SJSA1 (cell line): ENCODE data around the gene RAB30. TPM values are rescaled to one million over a fixed set of nuclear protein-coding genes. Genes with fewer than 3 reads are reported as not detected.

Source experiments
- DNase-seq, 2 experiments: peaks; one replicate each; pipeline ENCODE4 v3.0.0-alpha.2; 2015 to 2020; ENCODE audit warnings: low spot score in 2 of 2, low read depth in 1 of 2
- H3K27ac ChIP-seq: fragments of 250-450 bp; sonication (Bioruptor Pico); 2 replicates; pipeline ENCODE4 v1.5.1; 2020; ENCODE audit warnings: mild to moderate bottlenecking, moderate library complexity
- H3K27me3 ChIP-seq: fragments of 250-450 bp; sonication (Bioruptor Pico); replicated peaks from 2 replicates; pipeline ENCODE4 v1.5.1; 2020; ENCODE audit warnings: mild to moderate bottlenecking, moderate library complexity
- H3K36me3 ChIP-seq: fragments of 250-450 bp; sonication (Bioruptor Pico); 2 replicates; pipeline ENCODE4 v1.5.1; 2020; ENCODE audit warnings: mild to moderate bottlenecking
- H3K4me1 ChIP-seq: fragments of 250-450 bp; sonication (Bioruptor Pico); replicated peaks from 2 replicates; pipeline ENCODE4 v1.6.1; 2021; ENCODE audit warnings: mild to moderate bottlenecking
- H3K4me3 ChIP-seq: fragments of 250-450 bp; sonication (Bioruptor Pico); 2 replicates; pipeline ENCODE4 v1.5.1; 2020; ENCODE audit warnings: mild to moderate bottlenecking
- H3K9me3 ChIP-seq: fragments of 250-450 bp; sonication (Bioruptor Pico); replicated peaks from 2 replicates; pipeline ENCODE4 v1.5.1; 2020; ENCODE audit warnings: mild to moderate bottlenecking
- total RNA-seq: library from RNA; depleted of rRNA; stranded (reverse); fragments of >200 nt; shearing (Covaris generic); gene quantifications from 2 replicates; pipeline ENCODE4 v1.2.3, GENCODE V29; 2014; rRNA removed

RAB30 gene
- total RNA-seq, 1 experiment from 2014 or later: 10.2 TPM

GRCh38 chr11:82936261-82936660, 135.4 kb downstream of the RAB30 start:
- Histone ChIP-seq H3K36me3 (no peaks in the 10 kb centered on the region), H3K27ac (no peak overlapping the region), H3K9me3 (no peaks in the 10 kb centered on the region), H3K4me1 (no peaks in the 10 kb centered on the region), H3K27me3 (no peaks in the 10 kb centered on the region), H3K4me3 (no peak overlapping the region)
- DNase-seq: no peak

DNA sequence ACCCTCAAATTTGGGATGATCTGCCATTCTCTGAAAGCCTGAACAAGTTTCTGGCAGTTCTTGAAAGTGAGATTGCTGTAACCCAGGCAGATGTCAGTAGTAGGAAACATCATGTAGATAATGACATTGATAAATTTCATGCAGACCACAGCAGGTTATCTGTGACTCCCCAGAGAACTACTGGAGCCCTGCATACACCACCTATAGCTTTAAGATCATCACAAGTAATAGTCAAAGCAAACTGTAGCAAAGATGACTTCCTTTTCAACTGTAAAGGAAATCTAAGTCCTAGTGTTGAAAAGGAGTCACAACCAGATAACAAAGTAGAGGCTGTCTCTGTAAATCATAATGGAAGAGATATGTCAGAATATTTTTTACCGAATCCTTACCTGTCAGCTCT, 139.1 kb downstream of the RAB30 start:
- H3K4me1 ChIP-seq: no peaks in the 10 kb centered on the region
- H3K9me3 ChIP-seq: no peaks in the 10 kb centered on the region

DNA sequence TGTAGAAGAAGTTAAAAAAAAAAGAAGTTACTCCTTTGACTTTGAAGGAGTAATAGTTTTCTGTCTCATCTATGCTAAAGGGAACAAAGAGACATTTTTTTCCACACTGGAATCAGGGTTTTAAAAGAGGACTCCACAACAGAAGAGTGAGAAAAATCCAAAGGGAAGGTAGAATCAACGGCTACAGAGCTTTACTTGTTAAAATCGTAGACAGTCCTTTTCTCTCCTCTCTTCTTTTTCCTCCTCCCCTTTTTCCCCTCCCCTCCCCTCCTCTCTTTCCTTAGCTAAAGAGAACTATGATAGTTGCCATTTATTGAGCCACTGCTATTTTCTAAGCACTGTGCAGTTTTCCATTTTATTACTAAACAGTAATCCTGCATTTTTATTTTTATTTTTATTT, 141.0 kb downstream of the RAB30 start:
- Histone ChIP-seq H3K27me3 (no peaks in the 10 kb centered on the region), H3K36me3 (no peaks in the 10 kb centered on the region), H3K4me3 (no peak overlapping the region), H3K9me3 (no peaks in the 10 kb centered on the region), H3K4me1 (no peaks in the 10 kb centered on the region), H3K27ac (no peak overlapping the region)
- DNase-seq: no peak

More for the DNA sequence above, 139.1 kb downstream of the RAB30 start:
- no peak for DNase-seq
- Histone ChIP-seq H3K27ac (no peak overlapping the region), H3K36me3 (no peaks in the 10 kb centered on the region), H3K4me3 (no peak overlapping the region), H3K27me3 (no peaks in the 10 kb centered on the region)

DNA sequence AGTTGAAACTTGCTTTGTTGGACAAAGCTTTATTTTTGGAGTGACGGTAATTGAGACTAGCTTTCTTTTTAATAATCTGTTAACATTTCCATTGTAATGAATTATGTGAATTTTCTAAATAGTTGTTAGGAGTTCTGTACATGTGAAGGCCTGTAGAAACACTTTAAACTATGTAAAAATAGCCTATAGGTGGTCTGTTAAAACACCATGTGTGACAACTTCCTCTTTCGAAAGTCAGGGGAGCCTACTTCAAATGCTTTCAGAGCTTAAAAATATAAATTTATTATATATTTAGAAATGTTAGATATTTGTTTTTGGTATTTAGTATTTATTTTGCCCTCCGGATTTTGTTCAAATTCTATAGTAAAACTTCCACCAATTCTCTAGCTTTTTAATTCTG, 141.5 kb downstream of the RAB30 start:
- Histone ChIP-seq H3K27ac (no peak overlapping the region), H3K4me1 (no peaks in the 10 kb centered on the region), H3K36me3 (no peaks in the 10 kb centered on the region), H3K4me3 (no peak overlapping the region), H3K27me3 (no peaks in the 10 kb centered on the region), H3K9me3 (no peaks in the 10 kb centered on the region)
- no peak for DNase-seq

DNA sequence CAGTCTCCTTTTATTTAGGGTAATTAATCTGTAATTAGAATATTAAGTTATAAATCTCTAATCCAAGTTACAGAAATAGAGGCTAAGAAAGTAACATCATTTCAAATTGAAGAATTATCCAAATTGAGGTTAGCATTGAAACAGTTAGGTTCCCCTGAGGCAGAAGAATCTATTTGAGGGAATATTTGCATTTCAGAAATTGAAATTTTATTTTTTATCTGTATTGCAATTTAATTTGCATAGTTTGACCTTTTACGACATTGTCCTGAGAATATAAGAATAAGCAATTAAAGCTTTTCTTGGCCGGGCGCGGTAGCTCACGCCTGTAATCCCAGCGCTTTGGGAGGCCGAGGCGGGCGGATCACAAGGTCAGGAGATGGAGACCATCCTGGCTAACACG, 142.6 kb downstream of the RAB30 start:
- Histone ChIP-seq H3K4me1 (no peaks in the 10 kb centered on the region), H3K27me3 (no peaks in the 10 kb centered on the region), H3K27ac (no peak overlapping the region), H3K9me3 (no peaks in the 10 kb centered on the region), H3K36me3 (no peaks in the 10 kb centered on the region), H3K4me3 (no peak overlapping the region)
- DNase-seq: no peak

GRCh38 chr11:82927264-82927880, 144.3 kb downstream of the RAB30 start:
- Histone ChIP-seq H3K4me3 (no peak overlapping the region), H3K36me3 (no peaks in the 10 kb centered on the region), H3K9me3 (no peaks in the 10 kb centered on the region), H3K27me3 (no peaks in the 10 kb centered on the region), H3K27ac (no peak overlapping the region), H3K4me1 (peaks cover 7% of the 10 kb centered on the region)
- peak in 1 of 2 experiments; percentile 32 for DNase-seq

DNA sequence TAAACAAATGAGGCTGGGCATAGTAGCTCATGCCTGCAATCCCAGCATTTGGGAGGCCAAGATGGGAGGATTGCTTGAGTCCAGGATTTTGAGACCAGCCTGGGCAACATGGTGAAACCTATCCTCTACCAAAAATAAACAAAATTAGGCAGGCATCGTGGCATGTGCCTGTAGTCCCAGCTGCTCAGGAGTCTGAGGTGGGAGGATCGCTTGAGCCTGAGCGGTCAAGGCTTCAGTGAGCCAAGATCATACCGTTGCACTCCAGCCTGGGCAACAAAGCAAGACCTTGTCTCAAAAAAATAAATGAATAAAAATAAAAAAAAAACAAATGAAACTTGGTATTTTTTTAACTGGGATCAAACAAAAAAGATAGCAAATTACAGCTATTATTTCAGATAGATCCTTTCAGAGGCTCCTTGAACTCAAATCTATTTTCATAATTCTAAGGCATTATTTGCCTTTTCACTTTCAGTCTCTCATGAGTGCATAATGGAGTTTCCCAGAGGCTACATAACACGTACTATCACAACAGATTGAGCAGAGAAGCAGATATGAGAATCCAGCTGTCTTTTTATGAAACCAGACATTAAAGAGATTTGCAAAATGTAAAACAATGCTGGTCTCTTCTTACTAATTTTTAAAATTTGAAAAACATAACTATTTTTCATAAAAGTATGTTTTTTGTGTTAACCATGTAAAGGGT, 147.0 kb downstream of the RAB30 start:
- Histone ChIP-seq H3K27me3 (no peaks in the 10 kb centered on the region), H3K9me3 (no peaks in the 10 kb centered on the region), H3K4me1 (peaks cover 8% of the 10 kb centered on the region), H3K4me3 (no peak overlapping the region), H3K36me3 (no peaks in the 10 kb centered on the region), H3K27ac (no peak overlapping the region)
- no peak for DNase-seq

Other genes starting within 250 kb of the RAB30 start
- 37.2 and 38.5 TPM in 2 replicates for gene PRCP, start 171.5 kb downstream of the RAB30 start, total RNA-seq
- gene DDIAS, start 170.2 kb downstream of the RAB30 start, total RNA-seq: 4.8 and 10.3 TPM in 2 replicates
- gene PCF11, start 85.2 kb upstream of the RAB30 start, total RNA-seq: 25.2 and 32.2 TPM in 2 replicates
- gene ANKRD42, start 121.8 kb upstream of the RAB30 start, total RNA-seq: 1.3 and 3.5 TPM in 2 replicates
- gene CCDC90B, start 214.5 kb upstream of the RAB30 start, total RNA-seq: 32.2 and 45.1 TPM in 2 replicates